H1 (cell line): ENCODE data around the gene TBC1D22A. TPM values are rescaled to one million over a fixed set of nuclear protein-coding genes. Genes with fewer than 3 reads are reported as not detected.

Experiments
- CHD1 ChIP-seq: IDR thresholded peaks from 2 replicates; pipeline ENCODE4 v1.6.1; 2012; ENCODE audit warnings: low read depth, low read length, improper control_type of control experiment
- EP300 ChIP-seq, 2 experiments: IDR thresholded peaks; 1 replicate in 1 of 2; 2 replicates in 1 of 2; pipeline ENCODE4 v1.6.1; 2011 to 2012; ENCODE audit warnings: low read depth in 2 of 2, low read length in 2 of 2, mild to moderate bottlenecking in 2 of 2, borderline replicate concordance in 1 of 2, inconsistent platforms in 1 of 2, moderate library complexity in 1 of 2
- JUN ChIP-seq: IDR thresholded peaks from 2 replicates; pipeline ENCODE4 v1.6.1; 2011; ENCODE audit warnings: low read depth, mild to moderate bottlenecking, improper control_type of control experiment, low read length
- KDM4A ChIP-seq: IDR thresholded peaks from one replicate; pipeline ENCODE4 v1.7.1; 2012; ENCODE audit warnings: low read depth, mild to moderate bottlenecking, moderate library complexity, low read length, inconsistent platforms; ENCODE audit not compliant: severe bottlenecking
- NRF1 ChIP-seq: IDR thresholded peaks from 2 replicates; pipeline ENCODE4 v1.6.1; 2011; ENCODE audit warnings: mild to moderate bottlenecking, low read depth, low read length, improper control_type of control experiment
- POLR2A ChIP-seq, 2 experiments: IDR thresholded peaks; 1 replicate in 1 of 2; 2 replicates in 1 of 2; pipeline ENCODE4 v1.6.1; 2011; ENCODE audit warnings: low read depth in 2 of 2, low read length in 2 of 2, mild to moderate bottlenecking in 2 of 2; ENCODE audit errors: control extremely low read depth in 1 of 2
- SP4 ChIP-seq: IDR thresholded peaks from 2 replicates; pipeline ENCODE4 v1.6.1; 2012; ENCODE audit warnings: low read length, inconsistent platforms
- SUZ12 ChIP-seq: fragments of 200-600 bp; sonication (generic); IDR thresholded peaks from 2 replicates; pipeline ENCODE4 v1.6.1; 2012; ENCODE audit warnings: mild to moderate bottlenecking, inconsistent platforms, low read length, moderate library complexity, mixed read lengths
- TEAD4 ChIP-seq: IDR thresholded peaks from 2 replicates; pipeline ENCODE4 v1.6.1; 2012; ENCODE audit warnings: low read depth, low read length, inconsistent platforms, mixed read lengths
- polyA plus RNA-seq, 7 experiments: library from polyadenylated mRNA; depleted of rRNA in 3 of 7; stranded (reverse) in 5 of 7; unstranded in 2 of 7; fragments of >200 nt in 5 of 7; fragments of 200-250 nt in 2 of 7; gene quantifications; 1 replicate in 5 of 7; 2 replicates in 1 of 7; 4 replicates in 1 of 7; pipeline versions ENCODE4 v1.2.1 to v1.2.3, GENCODE V29; 2011 to 2013; ENCODE audit warnings: missing spikeins in 2 of 7, mixed read lengths in 2 of 7
- total RNA-seq: library from RNA; stranded (reverse); fragmentation: NEBNext Ultra II Directional; extraction: Animal tissue kit (Norgen Biotek cat#: 25700); gene quantifications from 2 replicates; pipeline ENCODE4 v1.2.1, GENCODE V29; 2021
- TF ChIP-seq, protein P1 (sequence below): fragments of 300-600 bp; sonication (generic); IDR thresholded peaks from 2 replicates; pipeline ENCODE4 v1.7.1; 2012; ENCODE audit warnings: low read length, moderate library complexity, mild to moderate bottlenecking, inconsistent platforms; ENCODE audit not compliant: insufficient replicate concordance
- TF ChIP-seq, protein P2 (sequence below): IDR thresholded peaks from 2 replicates; pipeline ENCODE4 v1.6.1; 2012; ENCODE audit warnings: inconsistent platforms

Gene TBC1D22A
- total and polyA plus RNA-seq, 2 of the 8 experiments (the other 6 are each of a cell fraction or from before 2014, with no cell fraction given): 11.9 to 18.4 TPM

DNA sequence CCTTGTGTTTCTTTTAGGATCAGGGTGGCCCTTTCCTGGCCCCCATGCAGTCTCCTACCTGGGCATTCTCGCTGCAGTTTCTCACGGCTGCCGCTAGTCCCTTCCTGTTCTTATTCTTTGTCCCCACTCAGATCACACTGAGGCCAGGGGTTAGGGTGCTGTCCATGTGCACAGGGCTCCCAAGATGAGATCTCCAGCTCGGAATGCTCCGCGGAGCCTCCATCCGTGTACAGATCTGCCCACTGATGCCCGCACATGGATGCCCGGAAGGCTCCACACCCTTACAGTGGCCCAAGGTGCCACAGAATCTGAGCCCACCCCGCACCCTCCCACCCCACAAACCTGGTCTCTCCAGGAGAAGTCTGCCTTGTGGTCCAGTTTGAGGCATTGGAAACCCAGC lies 457.3 kb downstream of the TBC1D22A start (continued):
- TF ChIP-seq, protein P1, sequence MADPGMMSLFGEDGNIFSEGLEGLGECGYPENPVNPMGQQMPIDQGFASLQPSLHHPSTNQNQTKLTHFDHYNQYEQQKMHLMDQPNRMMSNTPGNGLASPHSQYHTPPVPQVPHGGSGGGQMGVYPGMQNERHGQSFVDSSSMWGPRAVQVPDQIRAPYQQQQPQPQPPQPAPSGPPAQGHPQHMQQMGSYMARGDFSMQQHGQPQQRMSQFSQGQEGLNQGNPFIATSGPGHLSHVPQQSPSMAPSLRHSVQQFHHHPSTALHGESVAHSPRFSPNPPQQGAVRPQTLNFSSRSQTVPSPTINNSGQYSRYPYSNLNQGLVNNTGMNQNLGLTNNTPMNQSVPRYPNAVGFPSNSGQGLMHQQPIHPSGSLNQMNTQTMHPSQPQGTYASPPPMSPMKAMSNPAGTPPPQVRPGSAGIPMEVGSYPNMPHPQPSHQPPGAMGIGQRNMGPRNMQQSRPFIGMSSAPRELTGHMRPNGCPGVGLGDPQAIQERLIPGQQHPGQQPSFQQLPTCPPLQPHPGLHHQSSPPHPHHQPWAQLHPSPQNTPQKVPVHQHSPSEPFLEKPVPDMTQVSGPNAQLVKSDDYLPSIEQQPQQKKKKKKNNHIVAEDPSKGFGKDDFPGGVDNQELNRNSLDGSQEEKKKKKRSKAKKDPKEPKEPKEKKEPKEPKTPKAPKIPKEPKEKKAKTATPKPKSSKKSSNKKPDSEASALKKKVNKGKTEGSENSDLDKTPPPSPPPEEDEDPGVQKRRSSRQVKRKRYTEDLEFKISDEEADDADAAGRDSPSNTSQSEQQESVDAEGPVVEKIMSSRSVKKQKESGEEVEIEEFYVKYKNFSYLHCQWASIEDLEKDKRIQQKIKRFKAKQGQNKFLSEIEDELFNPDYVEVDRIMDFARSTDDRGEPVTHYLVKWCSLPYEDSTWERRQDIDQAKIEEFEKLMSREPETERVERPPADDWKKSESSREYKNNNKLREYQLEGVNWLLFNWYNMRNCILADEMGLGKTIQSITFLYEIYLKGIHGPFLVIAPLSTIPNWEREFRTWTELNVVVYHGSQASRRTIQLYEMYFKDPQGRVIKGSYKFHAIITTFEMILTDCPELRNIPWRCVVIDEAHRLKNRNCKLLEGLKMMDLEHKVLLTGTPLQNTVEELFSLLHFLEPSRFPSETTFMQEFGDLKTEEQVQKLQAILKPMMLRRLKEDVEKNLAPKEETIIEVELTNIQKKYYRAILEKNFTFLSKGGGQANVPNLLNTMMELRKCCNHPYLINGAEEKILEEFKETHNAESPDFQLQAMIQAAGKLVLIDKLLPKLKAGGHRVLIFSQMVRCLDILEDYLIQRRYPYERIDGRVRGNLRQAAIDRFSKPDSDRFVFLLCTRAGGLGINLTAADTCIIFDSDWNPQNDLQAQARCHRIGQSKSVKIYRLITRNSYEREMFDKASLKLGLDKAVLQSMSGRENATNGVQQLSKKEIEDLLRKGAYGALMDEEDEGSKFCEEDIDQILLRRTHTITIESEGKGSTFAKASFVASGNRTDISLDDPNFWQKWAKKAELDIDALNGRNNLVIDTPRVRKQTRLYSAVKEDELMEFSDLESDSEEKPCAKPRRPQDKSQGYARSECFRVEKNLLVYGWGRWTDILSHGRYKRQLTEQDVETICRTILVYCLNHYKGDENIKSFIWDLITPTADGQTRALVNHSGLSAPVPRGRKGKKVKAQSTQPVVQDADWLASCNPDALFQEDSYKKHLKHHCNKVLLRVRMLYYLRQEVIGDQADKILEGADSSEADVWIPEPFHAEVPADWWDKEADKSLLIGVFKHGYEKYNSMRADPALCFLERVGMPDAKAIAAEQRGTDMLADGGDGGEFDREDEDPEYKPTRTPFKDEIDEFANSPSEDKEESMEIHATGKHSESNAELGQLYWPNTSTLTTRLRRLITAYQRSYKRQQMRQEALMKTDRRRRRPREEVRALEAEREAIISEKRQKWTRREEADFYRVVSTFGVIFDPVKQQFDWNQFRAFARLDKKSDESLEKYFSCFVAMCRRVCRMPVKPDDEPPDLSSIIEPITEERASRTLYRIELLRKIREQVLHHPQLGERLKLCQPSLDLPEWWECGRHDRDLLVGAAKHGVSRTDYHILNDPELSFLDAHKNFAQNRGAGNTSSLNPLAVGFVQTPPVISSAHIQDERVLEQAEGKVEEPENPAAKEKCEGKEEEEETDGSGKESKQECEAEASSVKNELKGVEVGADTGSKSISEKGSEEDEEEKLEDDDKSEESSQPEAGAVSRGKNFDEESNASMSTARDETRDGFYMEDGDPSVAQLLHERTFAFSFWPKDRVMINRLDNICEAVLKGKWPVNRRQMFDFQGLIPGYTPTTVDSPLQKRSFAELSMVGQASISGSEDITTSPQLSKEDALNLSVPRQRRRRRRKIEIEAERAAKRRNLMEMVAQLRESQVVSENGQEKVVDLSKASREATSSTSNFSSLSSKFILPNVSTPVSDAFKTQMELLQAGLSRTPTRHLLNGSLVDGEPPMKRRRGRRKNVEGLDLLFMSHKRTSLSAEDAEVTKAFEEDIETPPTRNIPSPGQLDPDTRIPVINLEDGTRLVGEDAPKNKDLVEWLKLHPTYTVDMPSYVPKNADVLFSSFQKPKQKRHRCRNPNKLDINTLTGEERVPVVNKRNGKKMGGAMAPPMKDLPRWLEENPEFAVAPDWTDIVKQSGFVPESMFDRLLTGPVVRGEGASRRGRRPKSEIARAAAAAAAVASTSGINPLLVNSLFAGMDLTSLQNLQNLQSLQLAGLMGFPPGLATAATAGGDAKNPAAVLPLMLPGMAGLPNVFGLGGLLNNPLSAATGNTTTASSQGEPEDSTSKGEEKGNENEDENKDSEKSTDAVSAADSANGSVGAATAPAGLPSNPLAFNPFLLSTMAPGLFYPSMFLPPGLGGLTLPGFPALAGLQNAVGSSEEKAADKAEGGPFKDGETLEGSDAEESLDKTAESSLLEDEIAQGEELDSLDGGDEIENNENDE: no peak
- no peak for TF ChIP-seq NRF1
- TF ChIP-seq, protein P2, sequence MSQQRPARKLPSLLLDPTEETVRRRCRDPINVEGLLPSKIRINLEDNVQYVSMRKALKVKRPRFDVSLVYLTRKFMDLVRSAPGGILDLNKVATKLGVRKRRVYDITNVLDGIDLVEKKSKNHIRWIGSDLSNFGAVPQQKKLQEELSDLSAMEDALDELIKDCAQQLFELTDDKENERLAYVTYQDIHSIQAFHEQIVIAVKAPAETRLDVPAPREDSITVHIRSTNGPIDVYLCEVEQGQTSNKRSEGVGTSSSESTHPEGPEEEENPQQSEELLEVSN: no peak
- TF ChIP-seq POLR2A (IDR thresholded peaks at IDR 0.05; ENCODE audit: control extremely low read depth in 1 of 2, low read depth in 2 of 2, low read length in 2 of 2): no peak
- no peak for TF ChIP-seq CHD1
- no peak for TF ChIP-seq KDM4A
- TF ChIP-seq EP300 (IDR thresholded peaks at IDR 0.05; ENCODE audit: borderline replicate concordance in 1 of 2, low read depth in 2 of 2, low read length in 2 of 2): no peak
- no peak for TF ChIP-seq SUZ12
- TF ChIP-seq JUN: no peak
- no peak for TF ChIP-seq SP4
- TF ChIP-seq TEAD4: no peak
